Panc1 (cell line): ENCODE measurements around the gene TENT5C. TPM values are rescaled to one million over a fixed set of nuclear protein-coding genes. Genes with fewer than 3 reads are reported as not detected.

Experiments
- ATAC-seq: fragments of 200-7000 bp; cut with Tn5 transposase; 2 replicates; pipeline ENCODE4 v1.9.1; 2020; ENCODE audit warnings: mild to moderate bottlenecking, moderate library complexity
- BruUV-seq: library from RNA; stranded (reverse); fragments of 400-500 nt; replicated peaks from 2 replicates; lab custom pipeline; 2021; lab: Mats Ljungman, UMichigan
- CTCF ChIA-PET: fragments of 300-600 bp; sonication (Branson Sonifier 250); formaldehyde crosslinking; loops from one replicate; lab custom pipeline; 2022; ENCODE audit warnings: antibody characterized with exemption; lab: Charles Lee
- POLR2A ChIA-PET: fragments of 300-600 bp; sonication (Branson Sonifier 250); formaldehyde crosslinking; loops from one replicate; lab custom pipeline; 2022; ENCODE audit warnings: antibody characterized with exemption; lab: Charles Lee
- DNase-seq: peaks from one replicate; pipeline ENCODE4 v3.0.0-alpha.2; 2010; ENCODE audit warnings: low read depth, low spot score
- H3K27ac ChIP-seq: 2 replicates; pipeline ENCODE4 v1.5.1; 2011; ENCODE audit warnings: mild to moderate bottlenecking, low read length, inconsistent platforms
- H3K27me3 ChIP-seq: fragments of 200-500 bp; sonication (Bioruptor generic); 2 replicates; pipeline ENCODE4 v1.6.0; 2014; ENCODE audit warnings: low read length, inconsistent platforms; ENCODE audit not compliant: control insufficient read depth, insufficient read depth
- H3K36me3 ChIP-seq: fragments of 200-500 bp; sonication (Bioruptor generic); 2 replicates; pipeline ENCODE4 v1.5.1; 2014; ENCODE audit warnings: inconsistent platforms, mild to moderate bottlenecking, low read length, moderate library complexity; ENCODE audit not compliant: control insufficient read depth, insufficient read depth
- H3K4me1 ChIP-seq: 2 replicates; pipeline ENCODE4 v1.5.1; 2011; ENCODE audit warnings: inconsistent platforms, mild to moderate bottlenecking, low read length, moderate library complexity; ENCODE audit not compliant: control insufficient read depth, insufficient read depth
- H3K4me3 ChIP-seq, 2 experiments: 2 replicates each; pipeline ENCODE4 v1.5.1; 2011 to 2012; ENCODE audit warnings: low read depth in 2 of 2, low read length in 2 of 2, mild to moderate bottlenecking in 2 of 2, inconsistent platforms in 1 of 2, moderate library complexity in 1 of 2
- H3K9me3 ChIP-seq: fragments of 200-500 bp; sonication (Bioruptor generic); 2 replicates; pipeline ENCODE4 v1.5.1; 2014; ENCODE audit warnings: low read depth, mild to moderate bottlenecking, inconsistent platforms, low read length, moderate library complexity; ENCODE audit not compliant: control insufficient read depth, insufficient read depth
- CTCF ChIP-seq: fragments of 450-650 bp; IDR thresholded peaks from 2 replicates; pipeline ENCODE4 v1.5.1; 2017; ENCODE audit warnings: mild to moderate bottlenecking
- POLR2AphosphoS5 ChIP-seq: IDR thresholded peaks from 2 replicates; pipeline ENCODE4 v1.6.1; 2012; ENCODE audit warnings: mild to moderate bottlenecking, low read depth, low read length, moderate library complexity
- REST ChIP-seq, 2 experiments: IDR thresholded peaks; 2 replicates each; pipeline ENCODE4 v1.6.1; 2011 to 2012; ENCODE audit warnings: low read depth in 2 of 2, control low read depth in 1 of 2, low read length in 1 of 2, mild to moderate bottlenecking in 1 of 2, moderate library complexity in 1 of 2; ENCODE audit not compliant: insufficient read depth in 1 of 2
- SIN3A ChIP-seq: IDR thresholded peaks from 2 replicates; pipeline ENCODE4 v1.6.1; 2012; ENCODE audit warnings: low read depth, mild to moderate bottlenecking, low read length, moderate library complexity, borderline replicate concordance; ENCODE audit not compliant: insufficient read depth
- TCF7L2 ChIP-seq: IDR thresholded peaks from 2 replicates; pipeline ENCODE4 v1.6.1; 2011; ENCODE audit warnings: mild to moderate bottlenecking, low read depth, low read length, inconsistent platforms
- in situ Hi-C: cut with HindIII; loops from 2 replicates; pipeline ENCODE4 v1.10.0; 2016; ENCODE audit warnings: low sequenced_read_pairs, low pct_unique_long_range_greater_than_20kb
- intact Hi-C: fragments of 100-400 bp; cut with micrococcal nuclease; formaldehyde crosslinking; loops from one replicate; pipeline ENCODE4 v1.10.0; 2022; ENCODE audit not compliant: unreplicated experiment
- total RNA-seq: library from RNA; stranded (reverse); gene quantifications from one replicate; pipeline ENCODE4 v1.2.1, GENCODE V29; 2021; ENCODE audit not compliant: unreplicated experiment

TENT5C gene
- total RNA-seq, 1 experiment from 2014 or later: 8.9 TPM

DNA sequence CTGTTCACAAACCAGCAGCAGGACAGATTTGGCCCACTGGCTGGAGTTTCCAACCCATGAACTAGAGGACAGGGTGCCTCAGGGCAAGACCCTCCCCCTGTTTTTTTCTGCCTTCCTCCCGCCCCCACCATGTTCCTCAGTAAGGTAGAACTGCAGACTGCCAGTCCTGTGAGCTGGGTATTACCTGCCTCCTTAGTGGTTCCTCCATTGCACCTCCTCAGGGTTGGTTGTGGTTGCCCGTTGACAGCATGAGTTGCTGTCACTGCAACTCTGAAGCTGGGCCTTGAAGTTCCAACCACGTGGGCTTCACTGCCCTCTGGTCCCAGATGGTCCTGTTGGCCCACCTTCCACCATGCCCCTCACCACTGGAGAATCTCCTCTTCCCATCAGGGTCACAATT lies 28.8 kb downstream of the TENT5C start:
- H3K4me1 ChIP-seq: no peaks in the 10 kb centered on the region
- H3K9me3 ChIP-seq: no peaks in the 10 kb centered on the region
- ChIA-PET CTCF (no interaction called here), POLR2A (no interaction called here)
- ATAC-seq (no peak), DNase-seq (no peak)
- intact Hi-C loops (no loop called here), in situ Hi-C loops (no loop called here)
- H3K27ac ChIP-seq: no peak overlapping the region
- H3K27me3 ChIP-seq: no peaks in the 10 kb centered on the region
- BruUV-seq: no TSS peak
- TF ChIP-seq TCF7L2 (no peak), POLR2AphosphoS5 (no peak), CTCF (no peak), REST (IDR thresholded peaks at IDR 0.05; ENCODE audit: insufficient read depth in 1 of 2, low read depth in 2 of 2, low read length in 1 of 2) (no peak), SIN3A (no peak)
- H3K36me3 ChIP-seq: no peaks in the 10 kb centered on the region
- no peak overlapping the region for H3K4me3 ChIP-seq

DNA sequence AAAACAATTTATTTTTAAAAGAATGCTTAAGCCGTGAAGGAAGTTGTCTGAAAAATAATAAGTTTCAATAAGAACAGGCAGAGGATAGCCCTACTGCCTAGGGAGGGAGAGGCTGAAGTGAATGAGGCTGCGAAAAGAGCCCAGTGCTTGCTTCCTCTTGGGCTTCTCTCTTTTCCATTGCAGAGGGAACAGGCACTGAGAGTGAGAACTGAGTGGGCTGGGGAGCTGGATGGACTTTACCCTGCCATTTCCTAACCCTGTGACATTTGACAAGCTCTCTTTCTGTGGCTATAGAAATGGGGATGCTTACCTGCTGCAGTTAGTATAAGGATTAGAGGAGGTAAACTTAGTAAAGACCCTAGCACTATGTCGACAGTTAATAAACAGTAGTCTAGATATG lies 30.0 kb downstream of the TENT5C start:
- no peak for ATAC-seq
- no peak overlapping the region for H3K4me3 ChIP-seq
- H3K9me3 ChIP-seq: no peaks in the 10 kb centered on the region
- CTCF ChIA-PET: no interaction called here
- BruUV-seq: no TSS peak
- intact Hi-C loops: no loop called here
- in situ Hi-C loops: no loop called here
- H3K27ac ChIP-seq: no peak overlapping the region
- no peaks in the 10 kb centered on the region for H3K27me3 ChIP-seq
- POLR2A ChIA-PET: no interaction called here
- no peaks in the 10 kb centered on the region for H3K4me1 ChIP-seq
- no peaks in the 10 kb centered on the region for H3K36me3 ChIP-seq
- no peak for TF ChIP-seq CTCF
- no peak for TF ChIP-seq POLR2AphosphoS5
- no peak for TF ChIP-seq TCF7L2
- DNase-seq: no peak
